ENCODE results near the gene CENPT. TPM values are rescaled to one million over a fixed set of nuclear protein-coding genes. Genes with fewer than 3 reads are reported as not detected.

The CENPT gene
- total RNA-seq (2022; extraction: Qiagen RNA extraction) = 24.3 to 27.5 TPM (median 26.6 TPM) in 5 replicates

DNA sequence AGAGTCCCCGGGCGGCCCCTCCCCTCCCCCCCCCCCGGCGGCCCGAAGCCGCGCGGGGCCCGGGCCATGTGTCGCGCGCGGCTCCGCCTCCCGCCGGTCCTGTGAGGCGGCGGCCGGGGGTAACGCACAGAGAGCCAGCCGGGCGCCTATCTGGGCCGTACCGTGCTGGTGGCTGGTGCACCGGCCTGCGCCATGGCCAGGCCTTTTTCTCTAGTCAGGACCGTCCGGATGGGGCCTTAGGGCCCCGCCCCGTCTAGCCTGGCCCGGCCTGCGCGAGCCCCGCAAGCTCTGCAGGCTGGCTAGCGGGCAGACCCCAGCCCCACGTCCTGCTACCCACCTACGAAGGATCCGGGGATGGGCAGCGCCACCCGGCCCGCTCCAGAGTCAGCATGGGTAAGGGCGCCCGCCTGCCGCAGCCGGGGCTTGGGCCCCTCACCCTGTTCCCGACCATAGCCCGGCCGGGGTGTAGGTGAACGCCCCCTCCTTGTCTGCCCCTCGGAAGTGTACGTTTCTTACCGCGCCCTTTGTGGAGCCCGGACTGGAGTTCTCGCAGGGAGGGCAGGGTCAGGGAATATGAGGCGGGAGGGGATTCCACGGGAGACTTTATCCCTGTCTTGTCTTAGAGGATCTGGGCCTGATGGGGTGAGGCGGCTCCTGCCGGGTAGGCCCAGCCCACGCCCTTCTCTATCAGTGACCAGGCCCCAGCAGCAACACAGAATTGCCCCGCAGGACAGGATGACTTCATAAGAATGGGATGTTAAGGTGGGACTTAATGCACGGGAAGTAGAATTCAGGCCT is at the start of gene CENPT:
Gene CENPT (minus strand): TSS at position 630 of the 798 bp plus-strand sequence. CDS start 13,834 bp downstream, outside the sequence.

DNA sequence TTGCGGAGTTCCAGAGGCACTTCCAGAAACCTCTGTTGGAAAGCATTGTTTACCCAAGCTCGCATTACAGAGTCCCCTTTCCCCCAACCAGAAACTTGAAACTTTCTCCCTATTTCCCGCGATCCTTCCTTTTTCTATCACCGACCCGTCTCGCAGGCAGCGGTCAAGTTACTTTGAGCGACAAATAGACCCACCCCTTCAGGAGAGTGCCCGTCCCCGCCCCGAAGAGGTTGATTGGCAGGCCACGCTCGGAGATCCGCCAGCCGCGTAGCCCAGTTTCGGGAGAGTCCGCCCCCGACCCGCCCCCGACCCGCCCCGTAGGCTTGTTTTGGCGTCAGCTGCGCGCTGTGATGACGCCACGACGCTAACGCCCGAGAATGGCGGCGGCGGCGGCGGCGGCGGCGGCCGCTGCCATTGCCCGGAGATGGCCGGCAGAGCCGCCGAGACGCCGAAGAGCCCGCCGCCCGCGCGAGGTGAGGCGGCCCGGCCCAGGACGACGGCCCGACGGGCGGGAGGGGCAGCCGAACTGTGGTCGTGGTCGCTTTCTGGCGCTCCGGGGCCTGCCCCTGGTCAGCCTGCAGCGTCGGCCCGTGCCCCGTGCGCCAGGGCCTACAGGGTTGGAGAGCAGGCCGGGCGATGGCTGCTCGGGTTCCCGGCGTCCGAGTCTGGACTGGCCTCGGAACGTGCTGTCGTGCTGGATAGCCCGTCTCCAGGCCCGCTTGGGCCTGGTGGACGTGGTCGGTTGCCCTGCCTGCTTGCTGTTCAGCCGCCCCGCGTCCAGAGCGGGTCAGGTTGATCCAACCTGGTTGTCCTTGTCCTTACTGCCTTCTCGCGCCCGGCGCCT is 45.6 kb upstream of the CENPT start, which contains the start of gene PSKH1:
Gene PSKH1 (plus strand): TSS at position 356 of the 844 bp plus-strand sequence. CDS start 15,496 bp downstream, outside the sequence.

DNA sequence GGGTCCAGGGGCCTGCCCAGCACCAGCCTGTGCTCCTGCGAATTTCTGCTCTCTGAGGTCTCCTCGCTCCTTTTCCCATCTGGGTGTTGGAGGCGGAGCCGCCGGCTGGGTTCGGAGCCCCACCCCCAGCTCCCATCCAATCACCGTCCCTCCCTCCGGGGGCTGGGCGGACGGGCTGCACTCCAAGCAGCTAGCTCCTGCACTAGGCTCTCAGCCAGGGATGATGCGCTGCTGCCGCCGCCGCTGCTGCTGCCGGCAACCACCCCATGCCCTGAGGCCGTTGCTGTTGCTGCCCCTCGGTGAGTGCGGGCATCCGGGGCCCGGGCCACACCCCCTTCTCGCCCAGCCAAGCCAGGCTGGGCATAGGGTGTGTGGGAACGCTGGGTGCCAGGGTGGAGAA is 37.2 kb upstream of the CENPT start, which contains the start of gene NRN1L:
Gene NRN1L (plus strand): TSS at position 202 of the 400 bp plus-strand sequence. CDS start 19 bp downstream, at position 221.

GRCh38 chr16:67872631-67873434 is 25.3 kb upstream of the CENPT start, which contains the start of gene EDC4:
TSS of gene EDC4 (plus strand) at chr16:67873052. CDS start at chr16:67873262, 210 bp downstream.

DNA sequence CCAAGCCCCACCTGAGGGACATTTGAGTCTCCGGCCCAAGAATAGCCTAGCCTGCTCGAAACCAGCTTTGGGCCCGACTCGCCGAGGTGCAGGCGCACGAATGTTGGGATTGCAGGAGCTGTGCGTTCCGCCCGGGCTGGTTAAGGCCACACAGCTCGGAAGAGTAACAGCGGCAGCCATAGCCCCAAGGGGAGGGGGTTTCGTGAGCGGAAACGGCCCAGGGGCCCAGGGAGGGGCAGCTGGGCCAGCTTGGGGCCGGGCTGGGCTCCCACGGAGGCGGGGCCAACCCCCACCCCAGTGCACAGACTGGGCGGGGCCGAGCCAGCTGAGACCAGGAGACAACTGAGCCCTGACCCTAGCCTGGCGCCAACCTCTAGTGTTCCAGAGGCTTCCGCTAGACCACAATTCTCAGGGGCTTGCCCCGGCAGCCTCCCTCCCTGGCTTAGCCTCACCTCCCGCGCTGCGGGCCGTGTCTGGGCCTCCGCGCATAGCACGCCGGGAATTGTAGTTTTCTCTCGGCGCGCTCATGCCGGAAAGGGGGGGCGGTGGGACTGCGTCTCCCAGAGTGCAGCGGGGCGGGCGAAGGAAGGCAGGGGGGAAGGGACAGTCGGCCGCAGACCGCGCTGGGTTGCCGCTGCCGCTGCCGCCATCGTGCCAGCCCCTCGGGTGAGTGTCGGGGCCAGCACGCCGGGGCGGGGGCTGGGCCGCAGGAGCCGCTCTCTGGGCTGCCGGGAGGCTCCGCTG is 1.0 kb downstream of the CENPT start, which contains the start of gene NUTF2:
Gene NUTF2 (plus strand): TSS at position 614 of the 744 bp plus-strand sequence. CDS start 18,198 bp downstream, outside the sequence.

GRCh38 chr16:67841816-67842508 is 5.5 kb downstream of the CENPT start, which contains the start of gene THAP11:
TSS of gene THAP11 (plus strand) at chr16:67842320. CDS start at chr16:67842555, 235 bp downstream.

DNA sequence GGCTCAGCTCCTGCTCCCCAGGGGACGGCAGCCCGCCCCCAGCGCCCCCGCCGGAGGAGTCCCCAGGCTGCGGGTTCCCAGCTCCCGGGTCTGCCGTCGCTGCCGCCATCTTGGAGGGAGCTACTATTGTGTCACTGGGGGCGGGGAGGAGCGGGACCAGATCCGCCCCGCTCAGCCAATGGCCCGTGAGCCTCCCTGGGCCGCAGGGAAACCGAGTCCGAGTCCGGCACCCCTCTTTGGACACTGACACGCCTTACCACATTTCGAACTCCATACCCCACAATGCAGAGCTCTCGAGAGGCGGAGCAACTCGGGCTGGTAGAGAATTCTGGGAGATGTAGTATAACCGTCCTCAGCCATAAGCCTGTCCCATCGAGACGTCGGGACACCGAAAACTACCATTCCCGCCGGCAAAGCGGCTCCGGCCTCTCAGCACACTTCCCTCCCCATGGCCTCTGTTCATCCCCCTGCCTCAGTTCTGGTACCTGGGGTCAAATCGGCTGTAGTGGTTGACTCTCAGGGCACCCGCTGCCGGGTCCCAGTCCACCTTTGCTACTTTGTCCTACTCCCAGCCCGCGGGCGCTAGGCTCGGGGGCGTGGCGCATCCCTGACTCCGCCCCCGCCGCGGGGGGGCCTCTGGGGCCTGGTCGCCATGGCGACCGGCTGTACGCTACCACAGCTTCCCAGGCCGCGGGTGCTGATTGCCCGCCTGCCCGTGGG is 40.9 kb downstream of the CENPT start, which contains the start of the genes RANBP10 and TSNAXIP1:
Gene RANBP10 (minus strand): TSS at position 133 of the 720 bp plus-strand sequence. CDS start 24 bp downstream, at position 109.
Gene TSNAXIP1 (plus strand): TSS at position 462 of the 720 bp plus-strand sequence. CDS start 261 bp downstream, outside the sequence.

Other genes with a start within 250 kb of the CENPT start
- 1.5 to 2.7 TPM (median 2.2 TPM) in 5 replicates for gene CARMIL2, start 202.5 kb downstream of the CENPT start, total RNA-seq (2022; extraction: Qiagen RNA extraction)
- gene ACD, start 187.4 kb downstream of the CENPT start, total RNA-seq (2022; extraction: Qiagen RNA extraction) = 33.0 to 37.8 TPM (median 35.2 TPM) in 5 replicates
- 1.5 to 2.4 TPM (median 2.2 TPM) in 5 replicates for gene PARD6A, start 186.7 kb downstream of the CENPT start, total RNA-seq (2022; extraction: Qiagen RNA extraction)
- gene ENKD1, start 180.9 kb downstream of the CENPT start, total RNA-seq (2022; extraction: Qiagen RNA extraction) = 6.6 to 12.8 TPM (median 11.7 TPM) in 5 replicates
- gene C16orf86, start 180.9 kb downstream of the CENPT start, total RNA-seq (2022; extraction: Qiagen RNA extraction) = 0.05 to 0.13 TPM in 2 of 5 replicates, not detected in the others
- gene GFOD2, start 128.4 kb downstream of the CENPT start, total RNA-seq (2022; extraction: Qiagen RNA extraction) = 15.8 to 18.5 TPM (median 16.2 TPM) in 5 replicates
- 8.2 to 9.6 TPM (median 8.8 TPM) in 5 replicates for gene RANBP10, start 41.1 kb downstream of the CENPT start, total RNA-seq (2022; extraction: Qiagen RNA extraction)
- gene TSNAXIP1, start 40.8 kb downstream of the CENPT start, total RNA-seq (2022; extraction: Qiagen RNA extraction) = 0.31 to 0.78 TPM (median 0.48 TPM) in 5 replicates
- gene THAP11, start 5.4 kb downstream of the CENPT start, total RNA-seq (2022; extraction: Qiagen RNA extraction) = 30.7 to 42.9 TPM (median 39.1 TPM) in 5 replicates
- gene NUTF2, start 760 bp downstream of the CENPT start, total RNA-seq (2022; extraction: Qiagen RNA extraction) = 230 to 249 TPM (median 238 TPM) in 5 replicates
- 55.4 to 57.6 TPM (median 56.0 TPM) in 5 replicates for gene EDC4, start 25.4 kb upstream of the CENPT start, total RNA-seq (2022; extraction: Qiagen RNA extraction)
- 0.17 to 0.32 TPM (median 0.23 TPM) in 3 of 5 replicates, not detected in the others for gene NRN1L, start 37.2 kb upstream of the CENPT start, total RNA-seq (2022; extraction: Qiagen RNA extraction)
- 13.2 to 16.0 TPM (median 14.7 TPM) in 5 replicates for gene PSKH1, start 45.6 kb upstream of the CENPT start, total RNA-seq (2022; extraction: Qiagen RNA extraction)
- 1.1 to 2.0 TPM (median 1.5 TPM) in 5 replicates for gene CTRL, start 84.2 kb upstream of the CENPT start, total RNA-seq (2022; extraction: Qiagen RNA extraction)
- gene PSMB10, start 89.2 kb upstream of the CENPT start, total RNA-seq (2022; extraction: Qiagen RNA extraction) = 35.7 to 57.9 TPM (median 49.6 TPM) in 5 replicates
- gene LCAT, start 96.4 kb upstream of the CENPT start, total RNA-seq (2022; extraction: Qiagen RNA extraction) = 8.2 to 13.3 TPM (median 11.3 TPM) in 5 replicates
- gene SLC12A4, start 120.9 kb upstream of the CENPT start, total RNA-seq (2022; extraction: Qiagen RNA extraction) = 26.4 to 33.2 TPM (median 30.0 TPM) in 5 replicates
- gene DPEP3, start 132.8 kb upstream of the CENPT start, total RNA-seq (2022; extraction: Qiagen RNA extraction) = not detected in 5 replicates
- not detected in 5 replicates for gene DPEP2, start 151.8 kb upstream of the CENPT start, total RNA-seq (2022; extraction: Qiagen RNA extraction)
- not detected in 5 replicates for gene DPEP2NB, start 168.2 kb upstream of the CENPT start, total RNA-seq (2022; extraction: Qiagen RNA extraction)
- gene DDX28, start 175.5 kb upstream of the CENPT start, total RNA-seq (2022; extraction: Qiagen RNA extraction) = 18.4 to 21.0 TPM (median 20.7 TPM) in 5 replicates
- gene DUS2, start 175.6 kb upstream of the CENPT start, total RNA-seq (2022; extraction: Qiagen RNA extraction) = 16.6 to 18.5 TPM (median 17.3 TPM) in 5 replicates
- gene NFATC3, start 237.7 kb upstream of the CENPT start, total RNA-seq (2022; extraction: Qiagen RNA extraction) = 12.8 to 16.1 TPM (median 14.0 TPM) in 5 replicates